PC-9 (cell line): Measurements from ENCODE around the gene FGF14. TPM values are rescaled to one million over a fixed set of nuclear protein-coding genes. Genes with fewer than 3 reads are reported as not detected.

ENCODE experiments used
- BruUV-seq: library from RNA; stranded (reverse); fragments of 400-500 nt; replicated peaks from 2 replicates; lab custom pipeline; 2021; lab: Mats Ljungman, UMichigan
- CTCF ChIA-PET: fragments of 300-600 bp; sonication (Branson Sonifier 250); formaldehyde crosslinking; loops from one replicate; lab custom pipeline; 2022; ENCODE audit warnings: antibody characterized with exemption; lab: Charles Lee
- POLR2A ChIA-PET: fragments of 300-600 bp; sonication (Branson Sonifier 250); formaldehyde crosslinking; loops from one replicate; lab custom pipeline; 2022; ENCODE audit warnings: antibody characterized with exemption; ENCODE audit not compliant: unreplicated experiment; lab: Charles Lee
- DNase-seq, 2 experiments: peaks; one replicate each; pipeline versions ENCODE4 v3.0.0 to v3.0.0-alpha.2; 2015 to 2022; ENCODE audit warnings: mixed read lengths in 1 of 2
- H2AFZ ChIP-seq: fragments of 200-600 bp; sonication (generic); 2 replicates; pipeline ENCODE4 v1.8.1; 2017; ENCODE audit warnings: antibody characterized with exemption
- H3F3A ChIP-seq: fragments of 200-600 bp; sonication (generic); 2 replicates; pipeline ENCODE4 v1.8.1; 2017; ENCODE audit warnings: antibody characterized with exemption, mild to moderate bottlenecking, low read depth; ENCODE audit not compliant: insufficient read depth
- H3K27ac ChIP-seq: fragments of 200-600 bp; sonication (generic); 2 replicates; pipeline ENCODE4 v1.6.1; 2016; ENCODE audit warnings: mixed run types
- H3K27me3 ChIP-seq: fragments of 200-600 bp; sonication (generic); 2 replicates; pipeline ENCODE4 v1.6.1; 2016; ENCODE audit warnings: low read depth, mixed run types; ENCODE audit not compliant: insufficient read depth
- H3K36me3 ChIP-seq: fragments of 200-600 bp; sonication (generic); 2 replicates; pipeline ENCODE4 v1.6.1; 2016; ENCODE audit warnings: low read depth, mixed run types
- H3K4me1 ChIP-seq: fragments of 200-600 bp; sonication (generic); replicated peaks from 2 replicates; pipeline ENCODE4 v1.6.1; 2016; ENCODE audit warnings: mixed run types; ENCODE audit not compliant: insufficient read depth
- H3K4me2 ChIP-seq: fragments of 200-600 bp; sonication (generic); 2 replicates; pipeline ENCODE4 v1.6.1; 2017; ENCODE audit warnings: mixed run types
- H3K4me3 ChIP-seq: fragments of 200-600 bp; sonication (generic); 2 replicates; pipeline ENCODE4 v1.6.1; 2016; ENCODE audit warnings: mixed run types
- H3K79me2 ChIP-seq: fragments of 200-600 bp; sonication (generic); 2 replicates; pipeline ENCODE4 v1.6.1; 2017; ENCODE audit warnings: low read depth, mixed run types
- H3K9me2 ChIP-seq: fragments of 200-600 bp; sonication (generic); 2 replicates; pipeline ENCODE4 v1.8.1; 2017; ENCODE audit warnings: mild to moderate bottlenecking; ENCODE audit not compliant: insufficient read depth
- H3K9me3 ChIP-seq: fragments of 200-600 bp; sonication (generic); 2 replicates; pipeline ENCODE4 v1.8.1; 2016; ENCODE audit warnings: low read depth; ENCODE audit not compliant: insufficient read depth
- H4K20me1 ChIP-seq: fragments of 200-600 bp; sonication (generic); 2 replicates; pipeline ENCODE4 v1.8.1; 2017; ENCODE audit not compliant: insufficient read depth
- CTCF ChIP-seq: fragments of 200-600 bp; sonication (generic); conservative IDR thresholded peaks from 2 replicates; pipeline ENCODE4 v1.6.1; 2017; ENCODE audit warnings: mixed run types, antibody characterized with exemption, mild to moderate bottlenecking, moderate library complexity
- EZH2 ChIP-seq: fragments of 200-600 bp; sonication (generic); IDR thresholded peaks from 2 replicates; pipeline ENCODE4 v1.8.0; 2017; ENCODE audit warnings: antibody characterized with exemption, low read depth
- intact Hi-C: fragments of 100-400 bp; cut with micrococcal nuclease; formaldehyde crosslinking; loops from one replicate; pipeline ENCODE4 v1.10.0; 2022; ENCODE audit not compliant: unreplicated experiment
- total RNA-seq: library from RNA; stranded (reverse); gene quantifications from 2 replicates; pipeline ENCODE4 v1.2.3, GENCODE V29; 2021

FGF14 gene
- total RNA-seq, 1 experiment from 2014 or later: not detected

DNA sequence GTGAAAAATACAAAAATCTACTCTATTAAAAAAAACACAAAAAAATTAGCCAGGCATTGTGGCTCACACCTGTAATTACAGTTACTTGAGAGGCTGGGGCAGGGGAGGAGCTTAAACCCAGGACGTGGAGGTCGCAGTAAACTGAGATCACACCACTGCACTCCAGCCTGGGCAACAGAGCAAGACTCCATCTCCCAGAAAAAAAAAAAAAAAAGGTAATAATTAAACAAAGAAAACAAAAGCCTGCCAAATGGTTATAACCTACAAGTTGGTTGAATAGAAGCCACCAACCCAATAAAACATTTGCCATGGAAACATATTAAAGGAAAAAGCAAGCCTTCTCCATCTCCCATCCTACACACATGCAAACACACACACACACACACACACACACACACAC, 694.2 kb downstream of the FGF14 start:
- DNase-seq: no peak
- intact Hi-C loops: no loop called here
- 0 out of 2 replicates have a peak, but pooled peaks cover 5% of the 10 kb centered on the region for H3K36me3 ChIP-seq
- no peak overlapping the region for H2AFZ ChIP-seq
- no peaks in the 10 kb centered on the region for H3K4me1 ChIP-seq
- no TSS peak for BruUV-seq
- no peak overlapping the region for H3K4me3 ChIP-seq
- no peaks in the 10 kb centered on the region for H3K79me2 ChIP-seq
- no peaks in the 10 kb centered on the region for H3K9me2 ChIP-seq
- no peaks in the 10 kb centered on the region for H3K9me3 ChIP-seq
- CTCF ChIA-PET: no interaction called here
- H3F3A ChIP-seq: no peaks in the 10 kb centered on the region; the same call in 1 of the 2 replicates
- H3K27ac ChIP-seq: no peak overlapping the region
- H4K20me1 ChIP-seq: no peaks in the 10 kb centered on the region
- no peaks in the 10 kb centered on the region for H3K27me3 ChIP-seq
- TF ChIP-seq EZH2 (no peak), CTCF (no peak)
- H3K4me2 ChIP-seq: no peak overlapping the region
- POLR2A ChIA-PET: no interaction called here

DNA sequence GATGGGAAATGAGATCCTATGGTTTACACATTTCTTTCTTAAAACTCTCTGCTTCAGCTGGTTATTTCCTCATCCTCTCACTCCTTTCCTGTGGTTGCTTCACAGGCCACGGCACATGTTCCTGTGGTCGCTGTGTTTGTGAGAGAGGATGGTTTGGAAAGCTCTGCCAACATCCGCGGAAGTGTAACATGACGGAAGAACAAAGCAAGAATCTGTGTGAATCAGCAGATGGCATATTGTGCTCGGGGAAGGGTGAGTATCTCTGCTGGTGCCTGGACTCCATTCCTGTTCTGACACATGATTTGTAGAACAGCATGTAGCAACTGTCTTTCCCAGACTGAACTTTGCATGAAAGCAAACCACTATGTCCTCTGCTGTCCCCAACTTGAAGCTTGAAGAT, 695.2 kb downstream of the FGF14 start:
- intact Hi-C loops: no loop called here
- Histone ChIP-seq H3K27me3 (no peaks in the 10 kb centered on the region), H4K20me1 (no peaks in the 10 kb centered on the region), H3K4me3 (no peak overlapping the region), H3K79me2 (no peaks in the 10 kb centered on the region), H3K27ac (no peak overlapping the region), H3F3A (no peaks in the 10 kb centered on the region; the same call in 1 of the 2 replicates), H3K9me2 (no peaks in the 10 kb centered on the region), H3K4me1 (no peaks in the 10 kb centered on the region), H2AFZ (no peak overlapping the region), H3K4me2 (no peak overlapping the region), H3K36me3 (0 out of 2 replicates have a peak, but pooled peaks cover 5% of the 10 kb centered on the region), H3K9me3 (no peaks in the 10 kb centered on the region)
- ChIA-PET POLR2A (interaction anchor here (0.5 kb wide), 1 partner anchor 301 kb away, joined by 4 read pairs; no protein-coding TSS in a partner anchor), CTCF (no interaction called here)
- TF ChIP-seq CTCF (no peak), EZH2 (no peak)
- BruUV-seq: no TSS peak
- no peak for DNase-seq

GRCh38 chr13:101703838-101704237, 698.0 kb downstream of the FGF14 start:
- Histone ChIP-seq H3K27ac (no peak overlapping the region), H3K9me2 (no peaks in the 10 kb centered on the region), H2AFZ (no peak overlapping the region), H3K79me2 (no peaks in the 10 kb centered on the region), H3K4me1 (no peaks in the 10 kb centered on the region), H3K4me3 (no peak overlapping the region), H3K4me2 (no peak overlapping the region), H3F3A (no peaks in the 10 kb centered on the region), H4K20me1 (no peaks in the 10 kb centered on the region), H3K27me3 (no peaks in the 10 kb centered on the region), H3K36me3 (0 out of 2 replicates have a peak, but pooled peaks cover 5% of the 10 kb centered on the region), H3K9me3 (no peaks in the 10 kb centered on the region)
- ChIA-PET POLR2A (no interaction called here), CTCF (no interaction called here)
- TF ChIP-seq CTCF (no peak), EZH2 (no peak)
- intact Hi-C loops: no loop called here
- BruUV-seq: no TSS peak
- no peak for DNase-seq
